GM13977 (cell line): ENCODE measurements around the gene MST1.

Experiments used
- DNase-seq: peaks from one replicate; pipeline ENCODE4 v3.0.0; 2012; ENCODE audit warnings: low spot score
- in situ Hi-C: fragments of 300-500 bp; cut with MboI; formaldehyde crosslinking; loops from one replicate; pipeline ENCODE4 v1.12.0; 2022; ENCODE audit warnings: low sequenced_read_pairs, low pct_unique_long_range_greater_than_20kb, mixed read lengths, inconsistent platforms; ENCODE audit not compliant: unreplicated experiment
- TF ChIP-seq, protein P1 (sequence below): IDR thresholded peaks from 2 replicates; pipeline ENCODE4 v1.5.1; 2012; ENCODE audit warnings: mild to moderate bottlenecking, control low read depth; ENCODE audit not compliant: insufficient read depth; ENCODE audit errors: extremely low read depth, missing control alignments

Gene MST1

DNA sequence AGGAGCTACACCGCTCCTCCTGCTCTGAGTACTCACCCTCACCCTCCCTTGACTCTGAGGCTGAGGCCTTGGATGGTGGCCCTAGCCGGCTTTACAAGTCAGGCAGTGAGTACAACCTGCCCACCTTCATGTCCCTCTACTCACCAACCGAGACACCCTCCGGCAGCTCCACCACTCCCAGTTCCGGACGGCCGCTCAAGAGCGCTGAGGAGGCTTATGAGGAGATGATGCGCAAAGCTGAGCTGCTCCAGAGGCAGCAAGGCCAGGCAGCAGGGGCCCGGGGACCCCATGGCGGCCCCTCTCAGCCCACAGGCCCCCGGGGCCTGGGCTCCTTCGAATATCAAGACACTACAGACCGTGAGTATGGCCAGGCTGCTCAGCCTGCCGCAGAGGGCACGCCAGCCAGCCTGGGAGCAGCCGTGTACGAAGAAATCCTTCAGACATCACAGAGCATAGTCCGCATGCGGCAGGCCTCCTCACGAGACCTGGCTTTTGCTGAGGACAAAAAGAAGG, 36.3 kb downstream of the MST1 start:
- TF ChIP-seq, protein P1, sequence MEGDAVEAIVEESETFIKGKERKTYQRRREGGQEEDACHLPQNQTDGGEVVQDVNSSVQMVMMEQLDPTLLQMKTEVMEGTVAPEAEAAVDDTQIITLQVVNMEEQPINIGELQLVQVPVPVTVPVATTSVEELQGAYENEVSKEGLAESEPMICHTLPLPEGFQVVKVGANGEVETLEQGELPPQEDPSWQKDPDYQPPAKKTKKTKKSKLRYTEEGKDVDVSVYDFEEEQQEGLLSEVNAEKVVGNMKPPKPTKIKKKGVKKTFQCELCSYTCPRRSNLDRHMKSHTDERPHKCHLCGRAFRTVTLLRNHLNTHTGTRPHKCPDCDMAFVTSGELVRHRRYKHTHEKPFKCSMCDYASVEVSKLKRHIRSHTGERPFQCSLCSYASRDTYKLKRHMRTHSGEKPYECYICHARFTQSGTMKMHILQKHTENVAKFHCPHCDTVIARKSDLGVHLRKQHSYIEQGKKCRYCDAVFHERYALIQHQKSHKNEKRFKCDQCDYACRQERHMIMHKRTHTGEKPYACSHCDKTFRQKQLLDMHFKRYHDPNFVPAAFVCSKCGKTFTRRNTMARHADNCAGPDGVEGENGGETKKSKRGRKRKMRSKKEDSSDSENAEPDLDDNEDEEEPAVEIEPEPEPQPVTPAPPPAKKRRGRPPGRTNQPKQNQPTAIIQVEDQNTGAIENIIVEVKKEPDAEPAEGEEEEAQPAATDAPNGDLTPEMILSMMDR: no peak
- in situ Hi-C loops: no loop called here

DNA sequence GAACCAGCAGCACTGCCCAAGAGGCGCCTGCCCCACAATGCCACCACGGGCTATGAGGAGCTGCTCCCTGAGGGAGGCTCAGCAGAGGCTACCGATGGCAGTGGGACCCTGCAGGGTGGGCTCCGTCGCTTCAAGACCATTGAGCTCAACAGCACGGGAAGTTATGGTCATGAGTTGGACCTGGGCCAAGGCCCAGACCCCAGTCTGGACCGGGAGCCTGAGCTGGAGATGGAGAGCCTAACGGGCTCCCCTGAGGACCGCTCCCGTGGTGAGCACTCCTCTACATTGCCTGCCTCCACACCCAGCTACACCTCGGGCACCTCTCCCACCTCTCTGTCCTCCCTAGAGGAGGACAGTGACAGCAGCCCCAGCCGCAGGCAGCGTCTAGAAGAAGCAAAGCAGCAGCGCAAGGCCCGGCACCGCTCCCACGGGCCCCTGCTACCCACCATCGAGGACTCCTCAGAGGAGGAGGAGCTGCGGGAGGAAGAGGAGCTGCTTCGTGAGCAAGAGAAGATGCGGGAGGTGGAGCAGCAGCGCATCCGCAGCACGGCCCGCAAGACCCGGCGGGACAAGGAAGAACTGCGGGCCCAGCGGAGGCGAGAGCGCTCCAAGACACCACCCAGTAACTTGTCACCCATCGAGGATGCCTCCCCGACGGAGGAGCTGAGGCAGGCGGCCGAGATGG, 36.9 kb downstream of the MST1 start:
- TF ChIP-seq, protein P1: no peak
- in situ Hi-C loops: no loop called here

More for the DNA sequence above, 36.3 kb downstream of the MST1 start:
- no peak for DNase-seq

DNA sequence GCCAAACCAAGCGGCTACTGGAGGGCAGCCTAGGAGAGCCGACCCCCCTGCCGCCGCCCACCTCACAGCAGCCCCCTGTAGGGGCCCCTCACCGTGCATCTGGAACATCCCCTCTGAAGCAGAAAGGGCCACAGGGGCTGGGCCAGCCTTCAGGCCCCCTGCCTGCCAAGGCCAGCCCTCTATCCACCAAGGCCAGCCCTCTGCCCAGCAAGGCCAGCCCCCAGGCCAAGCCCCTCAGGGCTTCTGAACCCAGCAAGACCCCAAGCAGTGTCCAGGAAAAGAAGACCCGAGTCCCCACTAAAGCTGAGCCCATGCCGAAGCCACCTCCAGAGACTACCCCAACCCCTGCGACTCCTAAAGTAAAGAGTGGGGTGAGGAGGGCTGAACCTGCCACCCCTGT, 38.6 kb downstream of the MST1 start:
- TF ChIP-seq, protein P1: no peak
- no peak for DNase-seq
- in situ Hi-C loops: no loop called here

More for the DNA sequence above, 36.9 kb downstream of the MST1 start:
- no peak for DNase-seq

DNA sequence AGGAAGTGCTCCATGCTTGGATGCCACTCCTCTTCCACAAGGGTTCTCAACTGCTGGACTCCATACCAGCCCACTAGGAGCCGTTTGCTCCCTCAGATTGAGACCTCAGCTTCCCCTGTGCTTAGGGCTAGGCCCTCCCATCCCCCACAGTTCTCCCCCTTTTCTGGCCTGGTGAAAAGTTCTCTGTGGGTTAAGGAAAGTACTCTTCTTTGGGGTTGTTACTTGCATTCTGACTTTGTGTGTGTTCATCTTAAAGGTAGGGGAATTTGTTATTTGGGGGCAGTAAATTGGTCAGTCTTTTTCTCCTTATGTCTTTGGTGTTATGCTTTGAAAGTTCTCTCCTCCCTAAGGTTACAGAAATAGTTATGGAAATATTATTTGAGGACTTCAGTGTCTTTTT, 39.1 kb downstream of the MST1 start:
- in situ Hi-C loops: no loop called here
- DNase-seq: no peak
- TF ChIP-seq, protein P1: no peak

DNA sequence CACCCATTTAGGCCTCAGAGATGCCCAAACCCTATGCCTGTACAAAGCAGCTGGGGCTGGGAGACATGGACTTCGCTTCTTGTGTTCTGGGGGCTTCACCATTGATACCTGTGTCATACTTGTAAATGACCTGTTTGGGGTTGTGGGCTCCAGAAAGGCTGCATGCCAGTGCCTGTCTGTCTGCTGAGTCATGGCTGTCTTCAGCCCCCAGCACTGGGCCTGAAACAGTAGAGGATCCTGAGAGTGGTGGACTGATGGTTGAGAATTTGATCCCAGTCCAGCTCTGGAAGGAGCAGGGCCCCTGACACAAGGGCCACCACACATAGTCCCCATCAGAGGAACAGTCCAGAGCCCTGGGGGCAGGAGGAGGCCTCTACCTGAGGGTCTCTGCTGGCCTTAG, 39.7 kb downstream of the MST1 start:
- DNase-seq: no peak
- TF ChIP-seq, protein P1: no peak
- in situ Hi-C loops: no loop called here

DNA sequence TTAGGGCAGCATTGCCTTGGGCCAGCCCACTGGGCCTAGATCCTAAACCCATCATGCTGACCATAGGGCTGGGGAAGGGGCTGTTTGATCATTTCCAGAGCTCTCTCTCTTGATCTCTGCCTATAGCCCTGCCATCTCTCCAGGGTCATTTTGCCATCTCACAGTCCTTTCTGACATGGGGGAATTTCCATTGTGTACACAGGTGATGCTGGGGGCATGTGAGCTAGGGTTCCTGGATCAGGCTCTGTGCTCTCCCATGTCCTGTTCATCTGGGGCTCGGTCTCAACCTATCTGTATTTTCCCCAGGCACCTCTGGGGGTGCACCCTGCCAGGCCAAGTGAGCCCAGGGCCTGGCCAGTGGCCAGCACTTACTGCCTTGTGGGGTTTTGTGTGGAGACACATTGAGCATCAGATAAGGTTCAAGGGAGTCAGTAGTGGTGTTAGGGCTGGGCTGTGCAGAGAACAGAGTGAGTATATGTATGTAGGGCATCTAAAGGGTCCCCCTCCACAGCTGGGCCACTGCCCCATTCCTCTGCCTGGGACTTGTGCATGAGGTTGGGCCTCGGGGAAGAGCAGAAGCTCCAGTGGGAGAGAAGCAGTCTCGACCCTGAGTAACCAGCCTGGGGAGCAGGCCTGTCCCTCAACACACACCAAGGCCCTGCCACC, 40.8 kb downstream of the MST1 start:
- in situ Hi-C loops: no loop called here
- DNase-seq: no peak
- TF ChIP-seq, protein P1: no peak
